ENCODE measurements around the gene PKN3. TPM values are rescaled to one million over a fixed set of nuclear protein-coding genes. Genes with fewer than 3 reads are reported as not detected.

PKN3 gene
- total and polyA plus RNA-seq, 2 of the 13 experiments (the other 11 are each of a cell fraction or from before 2014, with no cell fraction given): 10.5 to 13.2 TPM

- TF ChIP-seq, protein P1, sequence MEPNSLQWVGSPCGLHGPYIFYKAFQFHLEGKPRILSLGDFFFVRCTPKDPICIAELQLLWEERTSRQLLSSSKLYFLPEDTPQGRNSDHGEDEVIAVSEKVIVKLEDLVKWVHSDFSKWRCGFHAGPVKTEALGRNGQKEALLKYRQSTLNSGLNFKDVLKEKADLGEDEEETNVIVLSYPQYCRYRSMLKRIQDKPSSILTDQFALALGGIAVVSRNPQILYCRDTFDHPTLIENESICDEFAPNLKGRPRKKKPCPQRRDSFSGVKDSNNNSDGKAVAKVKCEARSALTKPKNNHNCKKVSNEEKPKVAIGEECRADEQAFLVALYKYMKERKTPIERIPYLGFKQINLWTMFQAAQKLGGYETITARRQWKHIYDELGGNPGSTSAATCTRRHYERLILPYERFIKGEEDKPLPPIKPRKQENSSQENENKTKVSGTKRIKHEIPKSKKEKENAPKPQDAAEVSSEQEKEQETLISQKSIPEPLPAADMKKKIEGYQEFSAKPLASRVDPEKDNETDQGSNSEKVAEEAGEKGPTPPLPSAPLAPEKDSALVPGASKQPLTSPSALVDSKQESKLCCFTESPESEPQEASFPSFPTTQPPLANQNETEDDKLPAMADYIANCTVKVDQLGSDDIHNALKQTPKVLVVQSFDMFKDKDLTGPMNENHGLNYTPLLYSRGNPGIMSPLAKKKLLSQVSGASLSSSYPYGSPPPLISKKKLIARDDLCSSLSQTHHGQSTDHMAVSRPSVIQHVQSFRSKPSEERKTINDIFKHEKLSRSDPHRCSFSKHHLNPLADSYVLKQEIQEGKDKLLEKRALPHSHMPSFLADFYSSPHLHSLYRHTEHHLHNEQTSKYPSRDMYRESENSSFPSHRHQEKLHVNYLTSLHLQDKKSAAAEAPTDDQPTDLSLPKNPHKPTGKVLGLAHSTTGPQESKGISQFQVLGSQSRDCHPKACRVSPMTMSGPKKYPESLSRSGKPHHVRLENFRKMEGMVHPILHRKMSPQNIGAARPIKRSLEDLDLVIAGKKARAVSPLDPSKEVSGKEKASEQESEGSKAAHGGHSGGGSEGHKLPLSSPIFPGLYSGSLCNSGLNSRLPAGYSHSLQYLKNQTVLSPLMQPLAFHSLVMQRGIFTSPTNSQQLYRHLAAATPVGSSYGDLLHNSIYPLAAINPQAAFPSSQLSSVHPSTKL (CRISPR knock-in tag; IDR thresholded peaks at IDR 0.05): no peak
Observed at GRCh38 chr9:128712451-128713410, 10.4 kb downstream of the PKN3 start (continued).

- Histone ChIP-seq H3K9me3 (ENCODE audit: low read length) (no peaks in the 10 kb centered on the region), H3K27ac (ENCODE audit: extremely low read length, insufficient read depth, low read length) (no peak overlapping the region), H3K27me3 (ENCODE audit: control insufficient read depth in 1 of 2, insufficient read depth in 2 of 2, low read length in 2 of 2) (no peaks in the 10 kb centered on the region), H3K4me2 (ENCODE audit: low read depth, low read length) (no peak overlapping the region), H3K9ac (ENCODE audit: insufficient read depth, low read depth, low read length) (no peak overlapping the region), H4K20me1 (ENCODE audit: insufficient read depth, low read length) (no peaks in the 10 kb centered on the region), H2AFZ (ENCODE audit: low read length) (no peak overlapping the region), H3K36me3 (replicated peaks in 1 of 2; ENCODE audit: control insufficient read depth in 1 of 2, insufficient read depth in 2 of 2, low read length in 2 of 2) (peaks cover 7 to 19% of the 10 kb centered on the region in 2 experiments; a peak in 3 of 5 replicates), H3K79me2 (ENCODE audit: insufficient read depth, low read length) (no peaks in the 10 kb centered on the region), H3K4me1 (ENCODE audit: insufficient read depth, low read length) (peaks cover 8% of the 10 kb centered on the region), H3K4me3 (replicated peaks in 1 of 3; ENCODE audit: insufficient read depth in 1 of 3, low read depth in 2 of 3, low read length in 3 of 3) (no peak overlapping the region)
- CTCF ChIA-PET (ENCODE audit: low intra/inter-chr PET ratio, low total read pairs): no interaction called here
- ATAC-seq (no peak; the same call in 2 of the 3 replicates), FAIRE-seq (no peak), DNase-seq (ENCODE audit: low spot score) (no peak)
- BruUV-seq (replicated peaks): no TSS peak
- intact Hi-C loops (cut with micrococcal nuclease; ENCODE audit: unreplicated experiment) (no loop called here), in situ Hi-C loops (cut with HindIII; ENCODE audit: extremely low pct_ligation_motif_present, low pct_unique_long_range_greater_than_20kb) (no loop called here)
- POLR2A ChIA-PET: no interaction called here
- 100% methylated on average over 5 of the region's 13 CpGs for WGBS (ENCODE audit: low lambda C conversion rate)
- TF ChIP-seq FOXA1 (IDR thresholded peaks at IDR 0.05): no peak
- no peak for TF ChIP-seq FOXA1 (CRISPR knock-in tag; IDR thresholded peaks at IDR 0.05)
- TF ChIP-seq SP140L (CRISPR knock-in tag; IDR thresholded peaks at IDR 0.05; ENCODE audit: borderline replicate concordance): no peak
- TF ChIP-seq GZF1 (CRISPR knock-in tag; IDR thresholded peaks at IDR 0.05): no peak
- TF ChIP-seq, protein P2, sequence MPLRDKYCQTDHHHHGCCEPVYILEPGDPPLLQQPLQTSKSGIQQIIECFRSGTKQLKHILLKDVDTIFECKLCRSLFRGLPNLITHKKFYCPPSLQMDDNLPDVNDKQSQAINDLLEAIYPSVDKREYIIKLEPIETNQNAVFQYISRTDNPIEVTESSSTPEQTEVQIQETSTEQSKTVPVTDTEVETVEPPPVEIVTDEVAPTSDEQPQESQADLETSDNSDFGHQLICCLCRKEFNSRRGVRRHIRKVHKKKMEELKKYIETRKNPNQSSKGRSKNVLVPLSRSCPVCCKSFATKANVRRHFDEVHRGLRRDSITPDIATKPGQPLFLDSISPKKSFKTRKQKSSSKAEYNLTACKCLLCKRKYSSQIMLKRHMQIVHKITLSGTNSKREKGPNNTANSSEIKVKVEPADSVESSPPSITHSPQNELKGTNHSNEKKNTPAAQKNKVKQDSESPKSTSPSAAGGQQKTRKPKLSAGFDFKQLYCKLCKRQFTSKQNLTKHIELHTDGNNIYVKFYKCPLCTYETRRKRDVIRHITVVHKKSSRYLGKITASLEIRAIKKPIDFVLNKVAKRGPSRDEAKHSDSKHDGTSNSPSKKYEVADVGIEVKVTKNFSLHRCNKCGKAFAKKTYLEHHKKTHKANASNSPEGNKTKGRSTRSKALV (CRISPR knock-in tag; IDR thresholded peaks at IDR 0.05): no peak
- TF ChIP-seq, protein P3, sequence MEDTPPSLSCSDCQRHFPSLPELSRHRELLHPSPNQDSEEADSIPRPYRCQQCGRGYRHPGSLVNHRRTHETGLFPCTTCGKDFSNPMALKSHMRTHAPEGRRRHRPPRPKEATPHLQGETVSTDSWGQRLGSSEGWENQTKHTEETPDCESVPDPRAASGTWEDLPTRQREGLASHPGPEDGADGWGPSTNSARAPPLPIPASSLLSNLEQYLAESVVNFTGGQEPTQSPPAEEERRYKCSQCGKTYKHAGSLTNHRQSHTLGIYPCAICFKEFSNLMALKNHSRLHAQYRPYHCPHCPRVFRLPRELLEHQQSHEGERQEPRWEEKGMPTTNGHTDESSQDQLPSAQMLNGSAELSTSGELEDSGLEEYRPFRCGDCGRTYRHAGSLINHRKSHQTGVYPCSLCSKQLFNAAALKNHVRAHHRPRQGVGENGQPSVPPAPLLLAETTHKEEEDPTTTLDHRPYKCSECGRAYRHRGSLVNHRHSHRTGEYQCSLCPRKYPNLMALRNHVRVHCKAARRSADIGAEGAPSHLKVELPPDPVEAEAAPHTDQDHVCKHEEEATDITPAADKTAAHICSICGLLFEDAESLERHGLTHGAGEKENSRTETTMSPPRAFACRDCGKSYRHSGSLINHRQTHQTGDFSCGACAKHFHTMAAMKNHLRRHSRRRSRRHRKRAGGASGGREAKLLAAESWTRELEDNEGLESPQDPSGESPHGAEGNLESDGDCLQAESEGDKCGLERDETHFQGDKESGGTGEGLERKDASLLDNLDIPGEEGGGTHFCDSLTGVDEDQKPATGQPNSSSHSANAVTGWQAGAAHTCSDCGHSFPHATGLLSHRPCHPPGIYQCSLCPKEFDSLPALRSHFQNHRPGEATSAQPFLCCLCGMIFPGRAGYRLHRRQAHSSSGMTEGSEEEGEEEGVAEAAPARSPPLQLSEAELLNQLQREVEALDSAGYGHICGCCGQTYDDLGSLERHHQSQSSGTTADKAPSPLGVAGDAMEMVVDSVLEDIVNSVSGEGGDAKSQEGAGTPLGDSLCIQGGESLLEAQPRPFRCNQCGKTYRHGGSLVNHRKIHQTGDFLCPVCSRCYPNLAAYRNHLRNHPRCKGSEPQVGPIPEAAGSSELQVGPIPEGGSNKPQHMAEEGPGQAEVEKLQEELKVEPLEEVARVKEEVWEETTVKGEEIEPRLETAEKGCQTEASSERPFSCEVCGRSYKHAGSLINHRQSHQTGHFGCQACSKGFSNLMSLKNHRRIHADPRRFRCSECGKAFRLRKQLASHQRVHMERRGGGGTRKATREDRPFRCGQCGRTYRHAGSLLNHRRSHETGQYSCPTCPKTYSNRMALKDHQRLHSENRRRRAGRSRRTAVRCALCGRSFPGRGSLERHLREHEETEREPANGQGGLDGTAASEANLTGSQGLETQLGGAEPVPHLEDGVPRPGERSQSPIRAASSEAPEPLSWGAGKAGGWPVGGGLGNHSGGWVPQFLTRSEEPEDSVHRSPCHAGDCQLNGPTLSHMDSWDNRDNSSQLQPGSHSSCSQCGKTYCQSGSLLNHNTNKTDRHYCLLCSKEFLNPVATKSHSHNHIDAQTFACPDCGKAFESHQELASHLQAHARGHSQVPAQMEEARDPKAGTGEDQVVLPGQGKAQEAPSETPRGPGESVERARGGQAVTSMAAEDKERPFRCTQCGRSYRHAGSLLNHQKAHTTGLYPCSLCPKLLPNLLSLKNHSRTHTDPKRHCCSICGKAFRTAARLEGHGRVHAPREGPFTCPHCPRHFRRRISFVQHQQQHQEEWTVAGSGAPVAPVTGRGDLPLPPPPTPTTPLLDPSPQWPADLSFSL (CRISPR knock-in tag; IDR thresholded peaks at IDR 0.05): no peak
- no peak for TF ChIP-seq MYC (CRISPR knock-in tag; IDR thresholded peaks at IDR 0.05; ENCODE audit: borderline replicate concordance)
- TF ChIP-seq ZSCAN25 (CRISPR knock-in tag; IDR thresholded peaks at IDR 0.05): no peak
- no peak for TF ChIP-seq ETV6 (CRISPR knock-in tag; conservative IDR thresholded peaks at IDR 0.05)
Observed at GRCh38 chr9:128713411-128713780, 11.1 kb downstream of the PKN3 start.
